Stimulated activated naive CD8-positive, alpha-beta T cell treated with anti-CD3 and anti-CD28 coated beads, Interleukin-15, amount 100 ng/mL, for 72 hours (primary cell): Measurements from ENCODE around the gene FCGBP.

ENCODE experiments used
- ATAC-seq: fragments of 150-1000 bp; cut with Tn5 transposase; 2 replicates; pipeline ENCODE4 v1.10.0; 2021; ENCODE audit warnings: mild to moderate bottlenecking, moderate library complexity
- DNase-seq, 2 donors: peaks; one replicate each; pipeline ENCODE4 v3.0.0; 2021 to 2022
- H3K27ac Mint-ChIP-seq, 2 donors: one replicate each; pipeline ENCODE4 v1.8.0; 2022; ENCODE audit warnings: mild to moderate bottlenecking in 2 of 2, mixed read lengths in 2 of 2, moderate library complexity in 2 of 2
- H3K27me3 Mint-ChIP-seq: one replicate; pipeline ENCODE4 v1.8.0; 2022; ENCODE audit warnings: mixed read lengths
- H3K4me1 Mint-ChIP-seq: one replicate; pipeline ENCODE4 v1.8.0; 2022; ENCODE audit warnings: mild to moderate bottlenecking, mixed read lengths
- H3K4me3 Mint-ChIP-seq, 2 donors: one replicate each; pipeline ENCODE4 v1.8.0; 2022; ENCODE audit warnings: mild to moderate bottlenecking in 2 of 2, mixed read lengths in 2 of 2, moderate library complexity in 1 of 2
- H3K9me3 Mint-ChIP-seq, 2 donors: one replicate each; pipeline ENCODE4 v1.8.0; 2022; ENCODE audit warnings: mixed read lengths in 2 of 2

The FCGBP gene

DNA sequence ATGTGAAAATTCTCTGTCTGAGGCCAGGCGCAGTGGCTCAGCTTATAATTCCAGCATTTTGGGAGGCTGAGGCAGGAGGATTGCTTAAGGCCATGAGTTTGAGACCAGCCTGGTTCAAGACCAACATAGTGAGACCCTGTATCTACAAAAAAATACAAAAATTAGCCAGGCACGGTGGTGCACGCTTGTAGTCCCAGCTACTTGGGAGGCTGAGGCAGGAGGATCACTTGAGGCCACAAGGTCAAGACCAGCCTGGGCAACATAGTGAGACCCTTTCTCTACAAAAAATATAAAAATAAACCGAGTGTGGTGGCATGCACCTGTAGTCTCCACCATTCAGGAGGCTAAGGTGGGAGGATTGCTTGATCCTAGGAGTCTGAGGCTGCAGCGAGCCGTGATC, 2.2 kb upstream of the FCGBP start:
- H3K27ac Mint-ChIP-seq: peak overlapping the region; percentile 81 to 92

DNA sequence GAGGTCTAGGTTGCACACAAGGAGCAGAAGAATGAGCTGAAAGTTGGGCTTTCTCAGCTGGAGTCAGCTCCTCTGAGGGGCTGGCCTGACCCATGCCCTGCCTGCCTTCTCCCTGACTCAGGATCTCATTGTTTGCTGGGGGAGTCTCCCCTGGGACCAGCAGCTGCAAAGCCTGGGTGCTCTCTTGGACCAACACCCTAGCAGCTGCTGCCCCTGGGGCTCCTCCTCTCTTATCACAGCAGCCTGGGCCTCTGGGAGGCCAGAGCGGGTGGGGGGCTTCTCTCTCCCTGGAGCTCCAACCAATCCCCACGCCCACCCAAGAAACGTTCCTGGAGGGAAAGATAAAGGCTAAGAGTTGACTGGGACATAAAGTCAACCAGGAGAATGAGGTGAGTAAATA, 1.6 kb upstream of the FCGBP start:
- H3K4me3 Mint-ChIP-seq: peak overlapping the region; percentile 43 to 74
- DNase-seq (peak in 1 of 2 donors; percentile 9), ATAC-seq (no peak)
- no peaks in the 10 kb centered on the region for H3K27me3 Mint-ChIP-seq
- peaks cover 15 to 22% of the 10 kb centered on the region in 2 donors for H3K9me3 Mint-ChIP-seq
- peaks cover 81% of the 10 kb centered on the region for H3K4me1 Mint-ChIP-seq
- H3K27ac Mint-ChIP-seq: peak overlapping the region; percentile 91 to 94

More for the DNA sequence above, 2.2 kb upstream of the FCGBP start:
- H3K9me3 Mint-ChIP-seq: peaks cover 15 to 22% of the 10 kb centered on the region in 2 donors
- ATAC-seq (no peak), DNase-seq (no peak)
- peak overlapping the region; percentile 19 to 56 for H3K4me3 Mint-ChIP-seq
- peaks cover 81% of the 10 kb centered on the region for H3K4me1 Mint-ChIP-seq
- H3K27me3 Mint-ChIP-seq: no peaks in the 10 kb centered on the region

DNA sequence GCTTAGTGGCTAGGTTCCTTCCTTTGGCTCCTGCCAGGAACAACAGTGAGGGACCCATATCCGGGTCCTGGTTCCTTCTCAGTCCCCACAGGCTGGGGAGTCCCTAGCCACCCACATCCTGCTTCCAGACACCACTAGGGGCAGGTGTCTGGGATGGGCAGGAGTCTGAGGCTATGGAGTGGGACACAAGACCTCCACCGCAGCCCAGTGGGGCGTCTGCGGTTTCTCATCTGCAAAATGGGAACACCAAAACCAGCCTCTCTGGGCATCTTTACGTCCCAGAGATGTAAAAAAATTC, 879 bp upstream of the FCGBP start:
- DNase-seq: no peak
- peaks cover 11 to 18% of the 10 kb centered on the region in 2 donors for H3K9me3 Mint-ChIP-seq
- no peaks in the 10 kb centered on the region for H3K27me3 Mint-ChIP-seq
- H3K4me1 Mint-ChIP-seq: peaks cover 79% of the 10 kb centered on the region
- H3K27ac Mint-ChIP-seq: peak overlapping the region; percentile 85 to 91
- ATAC-seq: no peak
- peak overlapping the region in 1 of 2 donors; percentile 74 for H3K4me3 Mint-ChIP-seq

DNA sequence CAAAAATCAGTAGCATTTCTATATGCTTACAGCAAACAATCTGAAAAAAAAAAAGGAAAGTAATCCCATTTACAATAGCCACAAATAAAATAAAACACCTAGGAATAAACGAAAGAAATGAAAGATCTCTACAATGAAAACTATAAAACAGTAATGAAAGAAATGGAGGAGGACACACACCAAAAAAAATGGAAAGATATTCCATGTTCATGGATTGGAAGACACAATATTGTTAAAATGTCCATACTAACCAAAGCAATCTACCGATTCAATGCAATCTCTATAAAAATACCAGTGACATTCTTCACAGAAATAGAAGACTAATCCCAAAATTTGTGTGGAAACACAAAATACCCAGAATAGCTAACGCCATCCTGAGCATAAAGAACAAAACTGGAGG, 4.7 kb downstream of the FCGBP start:
- Mint-ChIP-seq H3K27me3 (no peaks in the 10 kb centered on the region), H3K27ac (no peak overlapping the region), H3K4me1 (peaks cover 68% of the 10 kb centered on the region), H3K4me3 (no peak overlapping the region), H3K9me3 (peaks cover 5 to 14% of the 10 kb centered on the region in 2 donors)
- no peak for DNase-seq
- no peak for ATAC-seq

DNA sequence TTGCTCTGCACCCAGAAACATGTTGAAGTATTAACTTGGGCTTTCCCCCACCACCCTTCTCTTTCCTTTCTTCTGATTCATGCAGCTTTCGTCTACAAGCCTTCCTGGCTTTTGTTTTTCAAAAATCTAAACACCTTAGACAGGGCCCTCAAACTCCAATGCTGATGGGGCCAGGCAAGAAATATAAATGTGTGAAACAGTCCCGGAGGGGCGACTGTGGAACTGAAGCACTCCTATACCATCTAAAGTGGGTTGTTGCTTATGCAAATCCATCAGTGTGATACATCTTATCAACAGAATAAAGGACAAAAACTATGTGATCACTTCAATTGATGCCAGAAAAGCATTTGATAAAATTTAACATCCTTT, 6.1 kb downstream of the FCGBP start:
- Mint-ChIP-seq H3K4me1 (peaks cover 58% of the 10 kb centered on the region), H3K4me3 (peak overlapping the region; percentile 13 to 55), H3K27ac (peak overlapping the region; percentile 91 to 97), H3K27me3 (no peaks in the 10 kb centered on the region), H3K9me3 (peaks cover 5 to 9% of the 10 kb centered on the region in 2 donors)
- no peak for DNase-seq
- ATAC-seq: no peak

DNA sequence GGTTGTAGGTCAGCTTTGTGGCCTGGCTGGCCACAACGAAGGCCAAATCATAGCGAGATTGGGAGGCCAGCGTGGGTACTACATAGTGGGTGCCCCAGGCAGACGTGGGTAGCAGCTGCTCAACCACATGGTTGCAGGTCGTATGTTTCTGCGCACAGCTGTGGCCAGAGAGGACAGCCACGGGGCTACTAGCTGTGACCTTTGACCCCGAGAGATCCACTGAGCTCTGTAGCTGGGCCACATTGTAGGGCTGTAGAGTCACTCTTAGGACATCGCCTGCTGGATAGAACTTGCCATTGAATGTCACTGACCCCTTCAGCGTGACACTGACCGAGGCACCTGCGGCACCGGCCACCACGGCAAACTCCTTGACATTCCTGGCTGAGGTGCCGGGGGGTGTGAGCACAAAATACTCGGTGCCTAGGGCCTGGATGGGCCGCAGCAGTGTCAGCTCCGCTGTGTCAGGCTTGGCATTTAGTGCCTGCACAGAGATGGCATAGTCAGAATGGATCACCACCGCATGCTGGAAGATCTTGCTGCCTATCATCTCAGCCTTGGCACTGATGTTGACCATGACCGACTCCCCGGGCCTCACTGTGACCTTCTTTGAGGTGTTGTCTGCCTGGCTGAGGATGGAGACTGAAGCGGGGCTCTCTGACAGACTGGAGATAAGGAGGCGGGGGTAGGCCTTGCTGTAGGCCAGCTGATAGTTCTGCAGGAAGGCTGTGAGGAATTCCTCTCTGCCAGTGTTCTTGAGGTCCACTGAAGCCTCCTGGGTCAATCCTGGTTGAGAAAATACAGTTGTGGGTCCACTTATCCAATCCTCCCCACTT, 6.7 kb downstream of the FCGBP start:
- Mint-ChIP-seq H3K9me3 (peaks cover 5 to 9% of the 10 kb centered on the region in 2 donors), H3K27ac (peak overlapping the region; percentile 91 to 97), H3K4me3 (no peak overlapping the region), H3K4me1 (peaks cover 53% of the 10 kb centered on the region), H3K27me3 (no peaks in the 10 kb centered on the region)
- ATAC-seq (no peak), DNase-seq (peak in 1 of 2 donors; percentile 7)

DNA sequence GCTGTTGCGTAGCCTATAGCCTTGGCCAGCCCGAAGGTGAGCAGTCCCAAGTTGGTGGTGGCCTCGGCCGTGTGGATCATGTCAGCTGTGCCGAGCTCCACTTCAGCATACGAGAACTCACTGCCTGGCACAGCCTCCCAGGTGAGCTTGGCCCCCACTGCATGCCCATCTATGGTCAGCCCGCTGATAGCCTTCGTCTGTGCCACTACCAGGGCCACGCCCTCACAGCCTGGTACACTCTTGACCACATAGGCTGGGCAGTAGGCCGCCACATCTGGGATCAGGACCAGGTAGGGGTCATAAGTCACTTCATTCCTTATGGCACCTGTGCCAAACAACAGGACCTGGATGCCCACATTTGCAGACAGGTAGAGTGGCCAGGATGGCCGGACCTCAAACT, 7.4 kb downstream of the FCGBP start:
- Mint-ChIP-seq H3K4me3 (no peak overlapping the region), H3K9me3 (peaks cover 5 to 9% of the 10 kb centered on the region in 2 donors), H3K4me1 (peaks cover 53% of the 10 kb centered on the region), H3K27me3 (no peaks in the 10 kb centered on the region), H3K27ac (peak overlapping the region in 1 of 2 donors; percentile 49)
- DNase-seq (no peak), ATAC-seq (no peak)

DNA sequence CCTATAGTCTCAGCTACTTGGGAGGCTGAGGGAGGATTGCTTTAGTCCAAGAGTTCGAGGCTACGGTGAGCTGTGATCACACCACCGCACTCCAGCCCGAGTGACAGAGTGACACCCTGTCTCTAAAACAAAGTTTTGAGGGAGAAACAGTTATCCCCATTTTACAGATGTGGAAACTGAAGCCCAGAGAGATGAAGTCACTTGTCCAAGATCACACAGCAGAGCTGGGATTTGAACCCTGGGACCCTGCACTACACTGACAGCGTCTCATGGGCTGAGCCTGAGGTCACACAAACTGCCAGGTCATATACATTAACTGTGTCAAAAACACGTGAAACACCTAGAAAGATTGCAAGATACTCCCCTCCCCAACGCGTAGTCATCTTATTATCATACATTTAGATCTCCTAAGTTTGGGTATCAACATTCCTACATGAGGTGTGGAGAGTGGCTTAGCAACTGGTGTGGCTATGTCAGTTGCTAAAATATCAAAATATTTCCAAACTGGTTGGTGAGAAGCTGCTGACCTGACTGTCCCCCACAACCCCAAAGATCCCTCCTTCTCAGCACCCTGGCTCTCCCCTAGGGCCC, 8.2 kb downstream of the FCGBP start:
- no peak for ATAC-seq
- H3K27me3 Mint-ChIP-seq: no peaks in the 10 kb centered on the region
- peaks cover 5 to 9% of the 10 kb centered on the region in 2 donors for H3K9me3 Mint-ChIP-seq
- peak overlapping the region; percentile 58 to 84 for H3K27ac Mint-ChIP-seq
- peaks cover 49% of the 10 kb centered on the region for H3K4me1 Mint-ChIP-seq
- no peak for DNase-seq
- no peak overlapping the region for H3K4me3 Mint-ChIP-seq

DNA sequence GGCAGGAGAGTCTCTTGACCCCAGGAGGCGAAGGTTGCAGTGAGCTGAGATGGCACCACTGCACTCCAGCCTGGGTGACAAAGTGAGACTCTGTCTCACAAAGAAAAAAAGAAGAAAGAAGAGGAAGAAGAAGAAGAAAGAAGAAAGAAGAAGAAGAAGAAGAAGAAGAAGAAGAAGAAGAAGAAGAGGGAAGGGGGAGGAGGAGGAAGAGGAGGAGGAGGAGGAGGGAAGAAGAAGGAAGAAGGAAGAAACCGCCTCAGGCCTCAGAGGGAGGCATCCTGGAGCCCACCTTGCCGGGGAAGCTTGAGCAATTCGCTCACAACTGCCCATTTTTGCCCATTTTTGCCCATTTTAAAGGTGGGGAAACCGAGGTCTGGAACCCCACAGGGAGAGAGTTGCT, 9.5 kb downstream of the FCGBP start:
- DNase-seq (no peak), ATAC-seq (no peak)
- Mint-ChIP-seq H3K27me3 (no peaks in the 10 kb centered on the region), H3K4me1 (peaks cover 38% of the 10 kb centered on the region), H3K4me3 (no peak overlapping the region), H3K27ac (no peak overlapping the region), H3K9me3 (peaks cover 5 to 6% of the 10 kb centered on the region in 2 donors)

DNA sequence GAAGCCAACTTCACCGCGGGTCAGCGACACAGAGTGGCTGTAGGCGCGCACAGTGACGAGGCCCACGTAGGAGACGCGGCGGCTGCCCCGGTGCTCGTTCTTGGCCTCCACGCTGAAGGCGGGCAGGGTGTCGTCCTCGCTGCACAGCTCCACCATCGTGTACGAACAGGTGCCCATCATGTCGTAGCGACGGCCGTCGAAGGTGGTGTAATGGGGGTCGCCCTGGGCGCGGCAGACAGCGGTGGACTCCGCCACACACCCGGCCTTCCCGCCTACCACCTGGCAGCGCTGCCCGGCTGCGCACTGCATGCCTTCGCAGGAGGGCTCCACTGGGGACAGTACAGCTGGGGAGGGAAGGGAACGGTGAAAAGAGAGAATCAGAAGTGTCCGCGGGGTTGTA, 10.0 kb downstream of the FCGBP start:
- peak in 1 of 2 donors; percentile 7 for DNase-seq
- H3K4me3 Mint-ChIP-seq: no peak overlapping the region
- peaks cover 0 to under 1% of the 10 kb centered on the region in 2 donors for H3K9me3 Mint-ChIP-seq
- no peak for ATAC-seq
- no peaks in the 10 kb centered on the region for H3K27me3 Mint-ChIP-seq
- peaks cover 32% of the 10 kb centered on the region for H3K4me1 Mint-ChIP-seq
- no peak overlapping the region for H3K27ac Mint-ChIP-seq

DNA sequence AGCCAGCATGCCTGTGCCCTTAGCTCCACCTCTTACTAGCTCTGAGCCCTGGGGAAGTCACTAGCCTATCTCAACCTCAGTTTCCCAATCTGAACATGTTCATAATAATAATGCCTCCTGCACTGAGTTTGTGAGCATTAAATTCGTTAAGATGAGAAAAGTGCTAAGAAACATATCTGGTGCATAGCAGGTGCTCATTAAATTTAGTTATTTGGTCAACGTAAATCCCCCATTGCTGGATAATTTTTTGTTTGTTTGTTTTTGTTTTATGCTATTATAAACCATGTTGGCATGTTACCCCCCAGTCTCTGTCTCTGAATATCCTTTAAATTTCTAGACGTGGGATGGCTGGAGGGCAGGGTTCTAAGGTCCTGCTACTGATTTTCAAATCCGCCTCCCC, 10.6 kb downstream of the FCGBP start:
- Mint-ChIP-seq H3K9me3 (no peaks in the 10 kb centered on the region), H3K4me3 (no peak overlapping the region), H3K27me3 (no peaks in the 10 kb centered on the region), H3K27ac (no peak overlapping the region), H3K4me1 (peaks cover 27% of the 10 kb centered on the region)
- DNase-seq (no peak), ATAC-seq (no peak)

DNA sequence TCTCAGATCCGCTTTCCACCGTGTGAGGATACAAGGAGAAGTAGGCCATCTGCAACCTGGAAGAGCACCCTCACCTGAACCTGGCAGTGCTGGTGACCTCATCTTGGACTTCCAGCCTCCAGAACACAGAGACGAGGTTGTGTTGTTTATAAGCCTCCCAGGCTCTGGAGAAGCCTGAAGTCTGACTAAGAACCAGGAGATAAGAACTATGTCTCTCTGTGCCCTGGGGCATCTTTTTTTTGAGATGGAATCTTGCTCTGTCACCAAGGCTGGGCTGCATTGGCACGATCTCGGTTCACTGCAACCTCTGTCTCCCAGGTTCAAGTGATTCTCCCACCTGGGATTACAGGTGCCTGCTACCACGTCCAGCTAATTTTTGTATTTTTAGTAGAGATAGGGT, 14.5 kb downstream of the FCGBP start:
- DNase-seq: no peak
- Mint-ChIP-seq H3K27ac (no peak overlapping the region), H3K4me1 (peaks cover 26% of the 10 kb centered on the region), H3K9me3 (no peaks in the 10 kb centered on the region), H3K27me3 (no peaks in the 10 kb centered on the region), H3K4me3 (no peak overlapping the region)
- ATAC-seq: no peak

DNA sequence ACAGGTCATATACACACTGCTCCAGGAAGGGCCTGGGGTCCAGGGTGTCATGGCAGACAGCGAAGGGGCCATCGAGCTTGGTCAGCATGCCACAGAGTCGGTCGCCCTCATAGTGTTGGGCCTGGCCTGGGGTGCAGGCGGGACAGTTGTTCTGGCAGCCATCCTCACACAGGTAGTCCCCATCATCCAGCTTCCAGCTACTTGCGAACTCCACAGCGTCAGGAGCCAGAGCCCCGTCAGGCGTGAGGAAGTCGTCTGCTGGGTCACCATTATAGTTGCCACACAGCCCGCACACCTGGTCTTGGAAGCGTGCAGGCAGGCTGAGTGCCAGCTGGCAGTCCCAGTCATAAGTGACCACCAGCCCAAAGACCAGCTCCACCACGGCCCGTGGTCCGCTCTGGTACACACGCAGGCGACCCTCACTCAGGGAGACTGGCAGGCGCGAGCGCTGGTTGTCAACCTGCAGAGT, 16.2 kb downstream of the FCGBP start:
- Mint-ChIP-seq H3K27me3 (no peaks in the 10 kb centered on the region), H3K27ac (no peak overlapping the region), H3K4me1 (peaks cover 19% of the 10 kb centered on the region), H3K9me3 (no peaks in the 10 kb centered on the region), H3K4me3 (no peak overlapping the region)
- no peak for DNase-seq
- ATAC-seq: no peak

DNA sequence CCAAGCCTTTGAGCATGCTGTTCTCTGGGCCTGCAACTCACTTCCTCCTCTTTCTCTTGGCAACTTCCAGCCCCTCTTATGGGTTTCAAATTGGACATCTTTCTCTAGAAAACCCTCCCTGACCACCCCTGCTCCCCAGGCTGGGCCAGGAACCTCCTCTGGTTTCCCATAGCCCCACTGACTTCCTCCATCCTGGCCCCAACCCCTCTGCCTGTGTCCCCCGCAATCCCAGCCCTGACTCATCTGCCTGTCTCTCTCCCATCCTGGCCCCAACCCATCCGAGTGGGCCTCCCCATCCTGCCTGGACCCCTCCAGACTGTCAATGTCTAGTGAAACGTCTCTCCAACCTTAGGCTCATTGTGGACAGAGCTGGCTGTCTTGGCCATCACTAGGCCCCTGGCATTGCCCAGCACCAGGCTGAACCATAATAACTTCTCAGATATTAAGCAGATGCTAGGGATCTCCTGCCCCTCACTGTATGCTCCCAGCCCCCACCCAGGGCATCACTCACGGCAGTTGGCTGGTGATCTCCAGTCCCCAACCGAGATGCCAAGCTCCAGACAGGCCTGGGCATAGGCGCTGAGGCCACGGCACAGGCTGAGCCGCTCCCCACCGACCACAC, 16.8 kb downstream of the FCGBP start:
- Mint-ChIP-seq H3K4me1 (peaks cover 19% of the 10 kb centered on the region), H3K27ac (no peak overlapping the region), H3K27me3 (no peaks in the 10 kb centered on the region), H3K4me3 (no peak overlapping the region), H3K9me3 (no peaks in the 10 kb centered on the region)
- no peak for DNase-seq
- ATAC-seq: no peak

DNA sequence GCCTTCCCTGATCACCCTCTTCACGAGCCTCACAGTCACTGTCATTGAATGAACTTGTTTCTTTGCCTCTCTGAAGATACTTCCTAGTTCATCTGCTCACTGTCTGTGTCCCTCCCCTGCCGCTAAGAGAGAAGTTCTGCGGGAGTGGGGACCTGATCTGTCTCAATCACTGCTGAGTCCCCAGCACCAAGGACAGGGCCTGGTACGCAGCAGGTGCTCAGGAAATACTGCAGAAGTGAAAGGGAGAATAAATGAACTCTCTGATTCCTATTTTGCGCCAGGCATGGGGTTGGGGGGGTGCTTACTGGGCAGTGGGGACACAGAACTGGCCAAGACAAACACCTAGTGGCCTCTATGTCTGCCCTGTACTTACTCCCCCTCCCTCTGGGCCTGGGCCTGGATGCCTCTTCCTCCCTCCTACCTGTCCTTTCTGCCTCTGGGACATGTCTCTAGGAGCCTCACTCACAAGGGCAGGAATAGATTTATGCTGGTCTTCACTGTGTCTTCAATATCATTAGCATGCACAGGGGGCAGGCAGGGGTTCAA, 17.5 kb downstream of the FCGBP start:
- no peak overlapping the region for H3K4me3 Mint-ChIP-seq
- H3K9me3 Mint-ChIP-seq: no peaks in the 10 kb centered on the region
- DNase-seq (no peak), ATAC-seq (no peak)
- H3K27me3 Mint-ChIP-seq: no peaks in the 10 kb centered on the region
- peaks cover 19% of the 10 kb centered on the region for H3K4me1 Mint-ChIP-seq
- H3K27ac Mint-ChIP-seq: peak overlapping the region; percentile 69 to 93

DNA sequence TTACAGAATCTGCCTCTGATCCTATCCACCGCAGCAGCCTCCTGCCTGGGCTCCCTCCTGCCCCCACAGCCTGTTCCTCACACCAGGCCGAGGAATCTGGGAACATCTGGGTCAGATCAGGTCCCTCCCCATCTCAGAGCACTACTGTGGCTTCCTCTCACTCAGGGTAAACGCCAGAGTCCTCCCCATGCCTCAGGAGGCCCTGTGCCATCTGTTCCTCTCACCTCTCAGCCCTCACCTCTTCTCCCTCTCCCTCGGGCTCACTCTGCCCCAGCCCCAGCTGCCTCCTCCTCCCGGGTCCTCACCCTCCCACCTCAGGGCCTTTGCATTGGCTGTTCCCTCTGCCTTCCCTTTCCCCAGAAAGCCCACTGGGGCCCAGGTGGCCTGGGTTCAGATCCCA, 18.2 kb downstream of the FCGBP start:
- DNase-seq (no peak), ATAC-seq (no peak)
- Mint-ChIP-seq H3K9me3 (no peaks in the 10 kb centered on the region), H3K4me3 (no peak overlapping the region), H3K27me3 (no peaks in the 10 kb centered on the region), H3K27ac (peak overlapping the region; percentile 69 to 93), H3K4me1 (peaks cover 19% of the 10 kb centered on the region)
